WTC11 (cell line): ENCODE measurements around the gene MPIG6B.

Experiments
- ATF3 ChIP-seq: sonication (generic); formaldehyde crosslinking; conservative IDR thresholded peaks from 2 replicates; pipeline ENCODE4 v1.8.1; 2022; ENCODE audit warnings: mild to moderate bottlenecking, missing genetic modification reagents
- CTCF ChIP-seq: fragments of 200-600 bp; IDR thresholded peaks from 2 replicates; pipeline ENCODE4 v1.8.0; 2022; ENCODE audit warnings: antibody characterized with exemption
- E2F4 ChIP-seq: sonication (generic); formaldehyde crosslinking; IDR thresholded peaks from 2 replicates; pipeline ENCODE4 v1.8.1; 2022; ENCODE audit warnings: low read depth, mild to moderate bottlenecking, moderate library complexity, missing genetic modification reagents, borderline replicate concordance
- SMAD4 ChIP-seq: sonication (generic); formaldehyde crosslinking; IDR thresholded peaks from 2 replicates; pipeline ENCODE4 v1.8.0; 2022; ENCODE audit warnings: mild to moderate bottlenecking, missing genetic modification reagents
- TCF7 ChIP-seq: sonication (generic); formaldehyde crosslinking; IDR thresholded peaks from 2 replicates; pipeline ENCODE4 v1.8.0; 2022; ENCODE audit warnings: mild to moderate bottlenecking, low read depth, missing genetic modification reagents, moderate library complexity
- TEAD4 ChIP-seq: sonication (generic); formaldehyde crosslinking; IDR thresholded peaks from 2 replicates; pipeline ENCODE4 v1.8.0; 2022; ENCODE audit warnings: mild to moderate bottlenecking, missing genetic modification reagents
- ZNF232 ChIP-seq: sonication (generic); formaldehyde crosslinking; IDR thresholded peaks from 2 replicates; pipeline ENCODE4 v1.8.0; 2022; ENCODE audit warnings: mild to moderate bottlenecking, missing genetic modification reagents
- ZNF416 ChIP-seq: fragments of 250-450 bp; sonication (Bioruptor Pico); IDR thresholded peaks from 2 replicates; pipeline ENCODE4 v1.9.0; 2021; ENCODE audit warnings: mild to moderate bottlenecking, inconsistent platforms
- ZSCAN18 ChIP-seq: fragments of 250-450 bp; sonication (Bioruptor Pico); IDR thresholded peaks from 2 replicates; pipeline ENCODE4 v2.1.2; 2022; ENCODE audit warnings: mild to moderate bottlenecking, moderate library complexity

GRCh38 chr6:31701666-31702404 lies 21.3 kb upstream of the MPIG6B start:
- TF ChIP-seq CTCF (no peak), ATF3 (CRISPR knock-in tag) (no peak), E2F4 (no peak), TEAD4 (no peak), SMAD4 (CRISPR knock-in tag) (no peak), TCF7 (no peak), ZNF416 (CRISPR knock-in tag) (no peak), ZNF232 (CRISPR knock-in tag) (no peak), ZSCAN18 (CRISPR knock-in tag) (no peak)
